Prostate gland (tissue), 2 donors: ENCODE results near the gene ITGA11.

Experiments used
- POLR2AphosphoS5 ChIP-seq: sonication (generic); formaldehyde crosslinking; IDR thresholded peaks from one replicate; pipeline ENCODE4 v1.6.1; 2017; ENCODE audit warnings: antibody characterized with exemption
- TF ChIP-seq, protein P1 (sequence below), 4 experiments: fragments of 200-600 bp in 2 of 4; fragments of 450-650 bp in 2 of 4; sonication (generic) in 2 of 4; IDR thresholded peaks; 1 replicate in 3 of 4; 2 replicates in 1 of 4; pipeline ENCODE4 v1.5.1; 2016 to 2019; ENCODE audit warnings: antibody characterized with exemption in 4 of 4, mild to moderate bottlenecking in 2 of 4, moderate library complexity in 2 of 4

DNA sequence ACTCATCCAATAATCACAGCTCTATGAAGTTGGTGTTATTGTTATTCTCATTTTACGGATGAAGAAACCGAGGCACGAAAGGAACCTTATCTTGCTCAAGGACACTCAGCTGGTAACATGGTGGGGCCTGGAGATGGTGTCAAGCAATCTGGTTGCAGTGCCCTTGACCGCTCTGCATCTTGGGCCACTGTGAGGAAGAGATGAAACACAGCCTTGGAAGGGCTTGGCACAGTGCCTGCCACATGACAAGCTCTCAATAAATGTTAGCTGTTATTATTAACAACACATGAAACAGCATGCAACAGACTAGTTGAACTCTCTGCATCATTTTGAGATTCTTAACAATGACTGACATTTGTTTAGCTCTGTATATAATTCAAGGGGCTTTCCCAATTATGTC lies 10.1 kb upstream of the ITGA11 start:
- TF ChIP-seq POLR2AphosphoS5, result no peak
- TF ChIP-seq, protein P1, sequence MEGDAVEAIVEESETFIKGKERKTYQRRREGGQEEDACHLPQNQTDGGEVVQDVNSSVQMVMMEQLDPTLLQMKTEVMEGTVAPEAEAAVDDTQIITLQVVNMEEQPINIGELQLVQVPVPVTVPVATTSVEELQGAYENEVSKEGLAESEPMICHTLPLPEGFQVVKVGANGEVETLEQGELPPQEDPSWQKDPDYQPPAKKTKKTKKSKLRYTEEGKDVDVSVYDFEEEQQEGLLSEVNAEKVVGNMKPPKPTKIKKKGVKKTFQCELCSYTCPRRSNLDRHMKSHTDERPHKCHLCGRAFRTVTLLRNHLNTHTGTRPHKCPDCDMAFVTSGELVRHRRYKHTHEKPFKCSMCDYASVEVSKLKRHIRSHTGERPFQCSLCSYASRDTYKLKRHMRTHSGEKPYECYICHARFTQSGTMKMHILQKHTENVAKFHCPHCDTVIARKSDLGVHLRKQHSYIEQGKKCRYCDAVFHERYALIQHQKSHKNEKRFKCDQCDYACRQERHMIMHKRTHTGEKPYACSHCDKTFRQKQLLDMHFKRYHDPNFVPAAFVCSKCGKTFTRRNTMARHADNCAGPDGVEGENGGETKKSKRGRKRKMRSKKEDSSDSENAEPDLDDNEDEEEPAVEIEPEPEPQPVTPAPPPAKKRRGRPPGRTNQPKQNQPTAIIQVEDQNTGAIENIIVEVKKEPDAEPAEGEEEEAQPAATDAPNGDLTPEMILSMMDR (IDR thresholded peaks at IDR 0.05), result no peak
